Trophoblast cell (in vitro differentiated cells and primary cell): ENCODE data around the gene MKKS.

Source experiments
- DNase-seq, 2 donors: peaks; one replicate each; pipeline ENCODE4 v3.0.0-alpha.2; 2016
- H2AFZ ChIP-seq: 2 replicates; pipeline ENCODE4 v1.6.1; 2013; ENCODE audit warnings: low read length, moderate library complexity, mild to moderate bottlenecking; ENCODE audit not compliant: insufficient read depth, poor library complexity
- H2AK5ac ChIP-seq: 2 replicates; pipeline ENCODE4 v1.6.1; 2013; ENCODE audit warnings: mild to moderate bottlenecking, low read length
- H2BK120ac ChIP-seq: 2 replicates; pipeline ENCODE4 v1.6.1; 2013; ENCODE audit warnings: low read length, mild to moderate bottlenecking, moderate library complexity; ENCODE audit not compliant: insufficient read depth, poor library complexity
- H2BK12ac ChIP-seq: 2 replicates; pipeline ENCODE4 v1.6.1; 2013; ENCODE audit warnings: mild to moderate bottlenecking, low read length, moderate library complexity
- H2BK5ac ChIP-seq: 2 replicates; pipeline ENCODE4 v1.6.1; 2013; ENCODE audit warnings: low read length, low read depth, moderate library complexity, mild to moderate bottlenecking; ENCODE audit not compliant: poor library complexity
- H3K14ac ChIP-seq: 2 replicates; pipeline ENCODE4 v1.6.1; 2013; ENCODE audit warnings: mild to moderate bottlenecking, low read length
- H3K18ac ChIP-seq: 2 replicates; pipeline ENCODE4 v1.6.1; 2013; ENCODE audit warnings: mild to moderate bottlenecking, low read length
- H3K23ac ChIP-seq: 2 replicates; pipeline ENCODE4 v1.6.1; 2013; ENCODE audit warnings: low read length
- H3K27ac ChIP-seq: 2 replicates; pipeline ENCODE4 v1.5.1; 2013; ENCODE audit warnings: low read depth, mild to moderate bottlenecking, inconsistent platforms, low read length, moderate library complexity
- H3K27me3 ChIP-seq: 2 replicates; pipeline ENCODE4 v1.6.1; 2013; ENCODE audit warnings: inconsistent platforms, mild to moderate bottlenecking, low read length, moderate library complexity; ENCODE audit not compliant: insufficient read depth
- H3K36me3 ChIP-seq, 2 experiments: 1 replicate in 1 of 2; 2 replicates in 1 of 2; pipeline ENCODE4 v1.6.1; 2013; ENCODE audit warnings: low read length in 2 of 2, mild to moderate bottlenecking in 2 of 2, moderate library complexity in 1 of 2; ENCODE audit not compliant: insufficient read depth in 2 of 2, control insufficient read depth in 1 of 2
- H3K4ac ChIP-seq: 2 replicates; pipeline ENCODE4 v1.6.1; 2013; ENCODE audit warnings: low read depth, mild to moderate bottlenecking, low read length, moderate library complexity
- H3K4me1 ChIP-seq, 2 experiments: 1 replicate in 1 of 2; 2 replicates in 1 of 2; pipeline ENCODE4 v1.6.1; 2013; ENCODE audit warnings: low read length in 2 of 2, mild to moderate bottlenecking in 2 of 2, moderate library complexity in 1 of 2; ENCODE audit not compliant: insufficient read depth in 2 of 2, control insufficient read depth in 1 of 2
- H3K4me2 ChIP-seq: 2 replicates; pipeline ENCODE4 v1.6.1; 2013; ENCODE audit warnings: inconsistent platforms, mild to moderate bottlenecking, low read length, moderate library complexity
- H3K4me3 ChIP-seq: 2 replicates; pipeline ENCODE4 v1.5.1; 2013; ENCODE audit warnings: mild to moderate bottlenecking, low read depth, low read length, inconsistent platforms
- H3K79me1 ChIP-seq: one replicate; pipeline ENCODE4 v1.6.1; 2013; ENCODE audit warnings: low read length
- H3K79me2 ChIP-seq: 2 replicates; pipeline ENCODE4 v1.6.1; 2013; ENCODE audit warnings: low read length, mild to moderate bottlenecking; ENCODE audit not compliant: control insufficient read depth, insufficient read depth, poor library complexity
- H3K9ac ChIP-seq: 2 replicates; pipeline ENCODE4 v1.6.1; 2013; ENCODE audit warnings: mild to moderate bottlenecking, low read length
- H3K9me3 ChIP-seq: 2 replicates; pipeline ENCODE4 v1.6.1; 2013; ENCODE audit warnings: low read depth, mild to moderate bottlenecking, control low read depth, inconsistent platforms, low read length; ENCODE audit not compliant: insufficient read depth
- H4K12ac ChIP-seq: 2 replicates; pipeline ENCODE4 v1.6.1; 2013; ENCODE audit warnings: low read depth, mild to moderate bottlenecking, low read length, moderate library complexity
- H4K8ac ChIP-seq: 2 replicates; pipeline ENCODE4 v1.6.1; 2013; ENCODE audit warnings: low read depth, mild to moderate bottlenecking, low read length, moderate library complexity
- H4K91ac ChIP-seq: one replicate; pipeline ENCODE4 v1.6.1; 2013; ENCODE audit warnings: low read depth, mild to moderate bottlenecking, low read length, moderate library complexity
- WGBS: extraction: QIAGEN DNeasy Blood & Tissue Kit; methylation state at CpG from one replicate; pipeline ENCODE4 v1.1.7; 2013; ENCODE audit warnings: missing lambda C conversion rate; ENCODE audit not compliant: insufficient read length, insufficient coverage; ENCODE audit errors: extremely low coverage; 5-methylcytosine and 5-hydroxymethylcytosine counted together

MKKS gene

DNA sequence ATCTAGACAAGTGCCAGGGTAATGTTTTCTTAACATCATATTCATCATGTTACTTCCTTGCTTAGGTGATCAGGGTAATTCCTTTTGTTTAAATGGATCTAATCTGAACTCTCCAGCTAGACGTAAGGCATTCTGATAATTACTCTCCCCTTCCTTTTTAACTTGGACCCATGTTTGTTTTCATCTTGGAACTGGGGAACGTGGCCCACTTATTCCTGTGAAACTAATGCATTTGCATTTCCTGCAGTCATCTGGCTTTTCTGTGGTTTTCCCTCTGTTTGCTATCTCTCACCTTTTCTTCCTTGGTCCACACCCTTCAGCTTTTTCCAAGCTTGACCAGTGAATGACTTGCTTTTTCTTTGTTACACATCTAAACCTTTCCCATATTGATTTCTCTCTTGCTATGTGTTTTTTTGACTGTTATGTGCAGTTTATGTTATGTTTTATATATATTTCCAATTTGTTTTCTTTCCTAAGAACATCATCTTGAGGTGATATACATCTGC, 34.4 kb upstream of the MKKS start:
- no peak overlapping the region for H3K9ac ChIP-seq
- no CpG with 5 or more reads among the region's 2 CpGs for WGBS
- H2AFZ ChIP-seq, result no peak overlapping the region
- H4K8ac ChIP-seq, result no peak overlapping the region
- H3K27ac ChIP-seq, result peak overlapping the region; percentile 86
- H3K23ac ChIP-seq, result no peak overlapping the region
- H2AK5ac ChIP-seq, result no peak overlapping the region
- H3K9me3 ChIP-seq, result no peaks in the 10 kb centered on the region
- no peaks in the 10 kb centered on the region for H3K27me3 ChIP-seq
- no peak overlapping the region for H3K4me2 ChIP-seq
- no peak overlapping the region for H2BK12ac ChIP-seq
- DNase-seq, result no peak
- peaks cover 9 to 18% of the 10 kb centered on the region in 2 experiments for H3K4me1 ChIP-seq
- H3K79me1 ChIP-seq, result peaks cover 10% of the 10 kb centered on the region
- H4K12ac ChIP-seq, result no peak overlapping the region
- no peak overlapping the region for H3K14ac ChIP-seq
- no peak overlapping the region for H2BK5ac ChIP-seq
- H3K36me3 ChIP-seq, result peaks cover 0 to 1% of the 10 kb centered on the region in 2 experiments
- H3K4me3 ChIP-seq, result no peak overlapping the region
- H3K4ac ChIP-seq, result no peak overlapping the region
- H3K18ac ChIP-seq, result no peak overlapping the region
- no peak overlapping the region for H2BK120ac ChIP-seq
- no peaks in the 10 kb centered on the region for H3K79me2 ChIP-seq
- no peak overlapping the region for H4K91ac ChIP-seq

DNA sequence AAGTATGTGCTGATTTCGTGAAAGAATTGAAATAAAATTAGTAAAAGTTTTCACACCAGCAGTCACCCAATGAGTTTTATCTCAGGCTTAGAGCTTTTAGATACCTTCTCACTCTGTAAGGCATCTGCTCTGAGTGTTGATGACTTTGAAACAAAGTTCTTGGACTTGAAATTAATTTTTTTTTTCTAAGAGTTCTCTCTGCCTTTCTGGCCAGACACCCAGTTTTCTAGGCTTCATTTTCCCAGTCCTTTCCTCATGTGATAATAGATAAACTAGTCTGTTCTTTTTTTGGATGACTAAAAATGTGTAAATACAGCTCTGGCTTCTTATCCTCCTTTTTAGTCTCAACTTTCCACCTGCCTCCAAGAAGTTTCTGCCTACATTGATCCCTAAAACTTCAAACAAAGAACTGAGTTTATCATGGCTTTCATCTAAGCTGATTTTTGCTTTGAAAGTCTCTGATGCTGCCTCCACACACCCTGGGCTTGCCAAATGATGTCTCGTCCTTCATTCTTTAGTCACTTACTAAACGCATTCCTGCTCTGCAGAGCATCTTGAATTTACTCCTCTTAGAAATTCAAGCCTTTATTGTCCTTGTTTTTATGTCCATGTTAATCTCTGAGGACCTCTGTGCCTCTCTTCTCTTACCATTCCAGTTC, 33.8 kb upstream of the MKKS start:
- H3K14ac ChIP-seq, result no peak overlapping the region
- H3K9ac ChIP-seq, result no peak overlapping the region
- H3K36me3 ChIP-seq, result peaks cover 0 to 1% of the 10 kb centered on the region in 2 experiments
- H2AK5ac ChIP-seq, result no peak overlapping the region
- peak overlapping the region; percentile 46 for H2BK120ac ChIP-seq
- no peak overlapping the region for H3K18ac ChIP-seq
- H3K27ac ChIP-seq, result peak overlapping the region; percentile 86
- DNase-seq, result no peak
- H3K4ac ChIP-seq, result no peak overlapping the region
- no peak overlapping the region for H2AFZ ChIP-seq
- no CpG with 5 or more reads among the region's 3 CpGs for WGBS
- no peak overlapping the region for H4K12ac ChIP-seq
- H4K8ac ChIP-seq, result no peak overlapping the region
- no peak overlapping the region for H3K4me3 ChIP-seq
- H2BK12ac ChIP-seq, result no peak overlapping the region
- H3K79me1 ChIP-seq, result peaks cover 10% of the 10 kb centered on the region
- H3K23ac ChIP-seq, result no peak overlapping the region
- no peak overlapping the region for H2BK5ac ChIP-seq
- H3K79me2 ChIP-seq, result no peaks in the 10 kb centered on the region
- H3K27me3 ChIP-seq, result no peaks in the 10 kb centered on the region
- H3K4me2 ChIP-seq, result no peak overlapping the region
- no peaks in the 10 kb centered on the region for H3K9me3 ChIP-seq
- peaks cover 9 to 18% of the 10 kb centered on the region in 2 experiments for H3K4me1 ChIP-seq
- no peak overlapping the region for H4K91ac ChIP-seq

DNA sequence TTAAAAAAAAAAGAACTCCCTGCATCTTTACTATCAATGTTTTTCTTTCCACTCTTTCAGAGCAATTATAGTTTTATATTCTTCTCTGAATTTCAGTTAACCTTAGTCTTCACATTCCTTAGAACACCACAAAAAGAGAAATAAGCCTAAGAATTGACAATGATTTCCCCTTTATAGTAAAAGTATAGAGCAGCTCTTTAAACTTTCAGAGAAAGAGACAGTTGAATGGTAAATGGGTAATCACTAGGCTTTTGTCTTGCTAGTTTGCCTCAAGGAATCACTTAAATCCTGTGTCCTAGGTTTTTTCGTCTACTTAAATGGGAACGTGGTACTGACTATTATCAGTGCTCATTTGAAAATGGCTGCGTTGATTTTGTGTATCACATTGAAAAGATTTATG, 32.8 kb upstream of the MKKS start:
- Histone ChIP-seq H3K14ac (no peak overlapping the region), H3K9ac (no peak overlapping the region), H3K9me3 (no peaks in the 10 kb centered on the region), H3K4me2 (no peak overlapping the region), H2BK12ac (no peak overlapping the region), H4K91ac (no peak overlapping the region), H3K4me3 (no peak overlapping the region), H2AK5ac (no peak overlapping the region), H3K79me2 (no peaks in the 10 kb centered on the region), H3K23ac (no peak overlapping the region), H2BK120ac (no peak overlapping the region), H3K36me3 (peaks cover 0 to 1% of the 10 kb centered on the region in 2 experiments), H4K8ac (no peak overlapping the region), H2AFZ (no peak overlapping the region), H3K18ac (no peak overlapping the region), H3K4ac (no peak overlapping the region), H3K79me1 (peaks cover 10% of the 10 kb centered on the region), H3K27me3 (no peaks in the 10 kb centered on the region), H3K4me1 (peaks cover 9 to 18% of the 10 kb centered on the region in 2 experiments), H4K12ac (no peak overlapping the region), H3K27ac (peak overlapping the region; percentile 57), H2BK5ac (no peak overlapping the region)
- DNase-seq, result no peak
- WGBS, result no CpG with 5 or more reads among the region's 3 CpGs

DNA sequence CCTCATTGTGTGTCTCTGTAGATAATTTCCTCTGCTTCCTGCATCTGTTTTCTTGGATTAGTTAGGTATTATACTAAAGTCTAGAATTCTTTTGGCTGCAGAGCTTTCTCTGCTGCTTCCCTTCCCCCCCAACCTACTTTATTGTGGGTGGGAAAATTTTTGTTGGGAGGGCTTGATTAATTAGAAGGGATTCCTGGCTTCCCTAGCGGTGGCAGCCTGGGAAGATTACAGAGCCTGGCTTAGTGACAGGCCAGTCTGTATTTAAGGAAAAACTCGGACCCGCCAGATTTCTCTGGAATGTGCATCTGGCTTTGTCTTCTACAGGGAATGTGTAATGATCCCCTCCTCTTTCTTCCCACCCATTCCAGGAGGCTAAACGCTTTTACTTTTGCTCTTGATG, 32.3 kb upstream of the MKKS start:
- no peak overlapping the region for H4K12ac ChIP-seq
- H3K79me1 ChIP-seq, result peaks cover 10% of the 10 kb centered on the region
- WGBS, result no CpG with 5 or more reads among the region's 4 CpGs

More for the DNA sequence above, 32.3 kb upstream of the MKKS start:
- Histone ChIP-seq H2BK120ac (no peak overlapping the region), H4K91ac (no peak overlapping the region), H3K23ac (no peak overlapping the region), H4K8ac (no peak overlapping the region), H3K14ac (no peak overlapping the region), H3K9me3 (no peaks in the 10 kb centered on the region), H3K9ac (no peak overlapping the region), H3K27me3 (no peaks in the 10 kb centered on the region), H3K79me2 (no peaks in the 10 kb centered on the region), H2AK5ac (no peak overlapping the region), H3K4me3 (no peak overlapping the region), H2AFZ (no peak overlapping the region), H3K27ac (peak overlapping the region; percentile 90), H3K18ac (no peak overlapping the region), H2BK12ac (no peak overlapping the region), H3K4me2 (peak overlapping the region; percentile 43), H2BK5ac (peak overlapping the region; percentile 59), H3K4ac (no peak overlapping the region), H3K36me3 (peaks cover 0 to 1% of the 10 kb centered on the region in 2 experiments), H3K4me1 (peaks cover 9 to 15% of the 10 kb centered on the region in 2 experiments)
- no peak for DNase-seq
